MG63 (cell line): ENCODE results near the gene FIS1. TPM values are rescaled to one million over a fixed set of nuclear protein-coding genes. Genes with fewer than 3 reads are reported as not detected.
"Not testable (repeated sequence)": the region's sequence is repeated elsewhere in the genome, so short reads cannot be mapped to it uniquely, and the experiment has no call there.

ENCODE experiments used
- DNase-seq: peaks from one replicate; pipeline ENCODE4 v3.0.0-alpha.2; 2020
- H3K27me3 ChIP-seq: fragments of 250-450 bp; sonication (Bioruptor Pico); 2 replicates; pipeline ENCODE4 v1.5.1; 2020; ENCODE audit warnings: mild to moderate bottlenecking, moderate library complexity
- H3K36me3 ChIP-seq: fragments of 250-450 bp; sonication (Bioruptor Pico); 2 replicates; pipeline ENCODE4 v1.5.1; 2020; ENCODE audit warnings: mild to moderate bottlenecking, moderate library complexity
- H3K4me3 ChIP-seq: fragments of 250-450 bp; sonication (Bioruptor Pico); 2 replicates; pipeline ENCODE4 v1.5.1; 2020; ENCODE audit warnings: mild to moderate bottlenecking, moderate library complexity
- H3K9me3 ChIP-seq: fragments of 250-450 bp; sonication (Bioruptor Pico); 2 replicates; pipeline ENCODE4 v1.5.1; 2020; ENCODE audit warnings: mild to moderate bottlenecking, moderate library complexity
- total RNA-seq: library from RNA; depleted of rRNA; stranded (reverse); fragments of >200 nt; shearing (Covaris generic); gene quantifications from 2 replicates; pipeline ENCODE4 v1.2.3, GENCODE V29; 2014; ENCODE audit warnings: low replicate concordance

Gene FIS1
- total RNA-seq, 1 experiment from 2014 or later: 96.4 TPM

DNA sequence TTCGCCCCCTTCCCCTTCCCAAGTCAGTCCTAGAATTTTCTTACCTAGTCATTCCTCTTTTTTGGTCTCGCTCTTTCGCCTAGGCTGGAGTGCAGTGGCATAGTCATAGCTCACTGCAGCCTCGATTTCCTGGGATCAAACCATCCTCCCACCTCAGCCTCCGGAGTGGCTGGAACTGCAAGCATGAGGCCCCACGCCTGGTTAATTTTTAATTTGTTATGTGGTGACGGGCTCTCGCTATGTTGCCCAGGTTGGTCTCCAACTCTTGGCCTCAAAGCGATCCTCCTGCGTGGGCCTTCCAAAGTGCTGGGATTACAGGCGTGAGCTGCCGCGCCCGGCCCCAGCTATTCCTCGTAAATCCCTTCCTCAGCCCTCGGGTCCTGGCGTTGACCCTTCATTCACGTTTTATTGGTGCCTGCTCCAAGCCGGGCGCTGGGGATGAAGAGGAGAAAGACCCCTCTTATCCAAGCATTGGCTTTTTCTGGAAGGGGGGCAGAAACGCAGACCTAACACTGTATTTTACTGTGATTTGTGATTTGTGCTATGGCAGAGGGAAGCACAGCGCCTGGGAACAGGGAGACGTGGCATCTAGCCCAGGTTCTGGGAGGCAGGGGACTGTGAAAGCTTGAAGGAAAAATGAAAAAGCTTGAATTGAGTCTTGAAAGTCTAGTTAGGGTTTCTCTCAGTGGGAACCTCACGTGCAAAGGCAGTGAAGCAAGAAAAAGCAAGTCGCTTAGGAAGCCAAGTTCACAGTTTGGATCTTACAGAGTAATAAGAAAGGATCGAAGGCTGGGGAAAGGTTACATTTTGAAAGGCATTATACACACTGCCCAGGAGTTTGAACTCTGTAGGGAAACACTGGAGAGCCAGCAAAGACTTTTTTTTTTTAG is 26.4 kb downstream of the FIS1 start:
- no peaks in the 10 kb centered on the region for H3K9me3 ChIP-seq
- H3K4me3 ChIP-seq: peak overlapping the region; percentile 84

DNA sequence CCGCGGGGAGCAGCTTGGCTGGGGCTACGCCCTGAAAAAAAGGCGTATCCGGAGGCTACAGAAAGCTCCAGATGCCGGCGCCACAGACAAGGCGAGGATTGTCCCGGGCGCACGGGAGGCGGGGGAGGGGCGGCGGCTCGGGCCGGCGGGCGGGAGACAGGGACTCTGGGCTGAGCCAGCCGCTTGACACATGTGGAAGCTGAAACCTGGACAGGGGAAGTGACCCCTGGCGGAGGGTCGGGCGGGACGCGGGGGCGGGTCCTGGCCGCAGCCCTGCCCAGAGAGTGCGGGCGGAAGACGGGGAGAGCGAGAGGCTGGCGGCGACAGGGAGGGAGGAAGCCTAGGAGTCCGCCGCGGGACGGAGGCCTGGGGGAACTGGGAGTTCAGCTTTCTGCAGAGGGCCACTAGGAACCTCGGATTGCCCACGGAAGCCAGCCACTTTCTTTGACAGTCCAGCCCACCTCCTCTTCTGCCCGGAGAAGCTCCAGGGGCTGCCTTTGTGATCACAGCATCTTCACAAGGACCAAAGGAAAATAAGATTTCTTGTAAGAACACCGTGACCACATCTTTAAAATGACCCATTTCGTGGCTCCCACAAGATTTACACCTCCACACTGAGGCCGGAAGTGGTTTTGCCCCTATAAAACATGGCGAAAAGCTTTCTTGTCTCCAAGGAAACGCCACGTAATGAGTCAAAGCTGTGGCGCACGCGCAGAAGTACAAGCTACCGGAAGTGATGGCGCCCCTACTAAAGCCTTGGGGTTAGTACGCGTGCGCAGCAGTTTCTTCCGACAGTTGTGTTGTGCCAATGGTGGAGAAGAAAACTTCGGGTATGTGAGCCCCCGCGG is 27.3 kb downstream of the FIS1 start, which contains the start of the genes PLOD3 and ZNHIT1:
Gene PLOD3, minus strand, starts transcription at position 194 of the 848 bp plus-strand sequence. CDS start 307 bp downstream, outside the sequence.
Gene ZNHIT1, plus strand, starts transcription at position 778 of the 848 bp plus-strand sequence. Its CDS starts 31 bp downstream, at position 809.
- Histone ChIP-seq H3K36me3 (peaks cover 8% of the 10 kb centered on the region), H3K27me3 (no peaks in the 10 kb centered on the region), H3K4me3 (peak within 1 kb of the TSS; percentile 84), H3K9me3 (no peaks in the 10 kb centered on the region)
- DNase-seq: peak; percentile 87

More for the DNA sequence above, 26.4 kb downstream of the FIS1 start:
- DNase-seq: peak; percentile 10
- Histone ChIP-seq H3K27me3 (no peaks in the 10 kb centered on the region), H3K36me3 (peaks cover 8% of the 10 kb centered on the region)

DNA sequence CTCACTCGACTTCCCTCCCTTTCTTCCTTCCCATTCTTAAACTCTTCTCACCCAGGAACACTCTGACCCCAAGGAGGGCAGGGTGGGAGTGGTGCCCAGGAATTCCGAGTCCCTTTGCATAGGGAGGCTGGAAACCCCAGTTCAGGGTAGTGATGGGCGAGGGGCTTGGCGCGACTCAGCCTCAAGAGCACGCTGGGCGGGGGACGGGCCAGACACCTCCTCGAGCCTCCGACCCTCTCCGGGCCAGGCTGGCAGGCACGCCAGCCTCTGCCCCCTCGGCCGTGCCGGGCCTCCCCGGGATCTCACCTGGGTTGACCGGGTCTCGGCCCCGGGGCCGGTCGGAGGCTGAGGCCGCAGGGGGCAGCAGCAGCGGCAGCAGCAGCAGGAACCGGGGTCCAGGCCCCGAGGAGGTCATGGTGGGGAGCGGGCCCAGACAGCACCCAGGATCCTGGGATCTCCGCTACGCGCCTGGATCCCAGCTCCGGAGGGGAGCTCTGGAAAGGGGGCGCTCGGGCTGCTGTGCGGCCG is 28.0 kb downstream of the FIS1 start:
- Histone ChIP-seq H3K27me3 (no peaks in the 10 kb centered on the region), H3K36me3 (peaks cover 8% of the 10 kb centered on the region), H3K4me3 (peak overlapping the region; percentile 84), H3K9me3 (no peaks in the 10 kb centered on the region)
- no peak for DNase-seq

DNA sequence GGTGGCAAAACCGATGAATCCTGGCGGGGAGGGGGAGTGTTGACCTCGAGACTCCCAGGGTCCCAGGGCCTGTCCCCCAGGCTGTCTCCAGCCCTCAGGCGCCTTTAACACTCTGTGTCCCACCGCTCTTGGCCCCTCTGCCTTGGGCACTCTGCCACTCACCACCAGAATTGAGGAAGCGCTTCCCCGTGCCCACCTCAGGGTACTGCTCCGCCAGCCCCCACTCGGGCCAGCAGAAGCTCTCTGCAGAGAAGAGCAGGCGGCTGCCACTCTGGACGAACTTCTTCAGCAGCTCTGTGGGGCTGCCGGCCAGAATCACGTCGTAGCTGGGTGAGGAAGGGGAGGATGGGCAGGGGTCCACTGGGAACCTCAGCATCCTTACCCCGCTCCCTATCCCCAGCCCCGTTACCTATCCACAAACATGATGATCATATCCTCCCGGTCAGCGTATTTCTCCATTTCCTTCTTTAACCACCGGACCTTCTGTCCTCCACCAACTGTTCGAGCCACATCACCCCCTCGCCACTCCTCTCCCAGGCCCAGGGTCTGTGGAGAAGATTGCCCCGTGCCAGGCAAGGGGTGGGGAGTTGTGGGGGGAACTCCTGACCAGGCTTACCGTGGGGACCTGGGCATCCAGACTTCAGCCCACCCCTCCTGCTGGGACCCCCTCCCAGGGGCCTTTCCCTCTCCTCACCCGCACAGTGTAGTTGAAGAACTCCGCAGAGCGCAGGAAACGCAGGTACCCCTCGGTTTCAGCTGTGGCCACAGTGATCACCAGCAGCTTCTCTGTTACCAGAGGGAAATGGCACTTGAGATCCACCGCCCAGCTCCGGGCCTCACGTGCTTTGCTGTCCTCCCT is 28.7 kb downstream of the FIS1 start:
- H3K9me3 ChIP-seq: no peaks in the 10 kb centered on the region
- H3K36me3 ChIP-seq: peaks cover 8% of the 10 kb centered on the region
- no peaks in the 10 kb centered on the region for H3K27me3 ChIP-seq
- peak overlapping the region; percentile 84 for H3K4me3 ChIP-seq
- no peak for DNase-seq

DNA sequence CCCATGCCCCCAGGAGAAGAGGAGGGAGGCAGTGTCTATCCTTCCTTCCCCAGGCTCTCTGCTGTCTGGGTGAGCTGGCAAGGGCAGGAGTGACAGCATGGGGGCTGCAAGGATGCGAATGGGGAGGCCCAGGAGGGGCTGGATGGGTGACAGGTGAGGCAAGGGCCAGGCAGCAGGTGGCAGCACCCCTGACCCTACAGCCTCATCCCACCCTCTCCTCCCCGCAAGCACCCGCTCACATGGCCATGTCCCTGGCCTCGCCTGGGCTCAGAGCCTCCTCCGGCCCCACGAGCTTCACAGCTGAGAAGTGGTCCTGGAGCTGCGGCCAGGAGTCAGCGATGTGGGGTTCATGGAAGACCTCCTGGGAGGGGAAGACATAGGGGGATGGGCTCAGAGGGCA is 32.9 kb downstream of the FIS1 start:
- Histone ChIP-seq H3K27me3 (no peaks in the 10 kb centered on the region), H3K4me3 (no peak overlapping the region), H3K36me3 (peaks cover 8% of the 10 kb centered on the region), H3K9me3 (no peaks in the 10 kb centered on the region)
- no peak for DNase-seq

DNA sequence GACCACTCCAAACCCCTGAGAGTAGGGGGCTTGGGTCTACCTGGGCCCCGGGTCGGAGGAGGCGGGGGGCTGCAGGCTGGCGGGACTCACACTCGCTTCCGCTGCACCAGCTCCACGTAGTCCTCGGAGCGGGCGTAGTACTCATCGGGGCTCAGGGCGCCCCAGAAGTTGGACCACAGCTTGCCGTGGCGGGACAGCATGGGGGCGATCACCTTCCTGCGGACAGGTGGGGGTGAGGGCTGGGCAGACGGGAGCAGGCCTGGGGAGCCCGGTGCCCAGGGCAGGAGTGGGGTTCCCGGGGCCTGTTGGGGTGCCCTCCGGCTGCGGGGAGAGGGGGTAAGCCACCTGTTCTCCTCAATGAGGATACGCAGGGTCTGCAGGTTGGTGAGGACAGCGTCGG is 33.4 kb downstream of the FIS1 start:
- no peak for DNase-seq
- no peaks in the 10 kb centered on the region for H3K27me3 ChIP-seq
- peaks cover 8% of the 10 kb centered on the region for H3K36me3 ChIP-seq
- H3K4me3 ChIP-seq: no peak overlapping the region
- H3K9me3 ChIP-seq: no peaks in the 10 kb centered on the region

DNA sequence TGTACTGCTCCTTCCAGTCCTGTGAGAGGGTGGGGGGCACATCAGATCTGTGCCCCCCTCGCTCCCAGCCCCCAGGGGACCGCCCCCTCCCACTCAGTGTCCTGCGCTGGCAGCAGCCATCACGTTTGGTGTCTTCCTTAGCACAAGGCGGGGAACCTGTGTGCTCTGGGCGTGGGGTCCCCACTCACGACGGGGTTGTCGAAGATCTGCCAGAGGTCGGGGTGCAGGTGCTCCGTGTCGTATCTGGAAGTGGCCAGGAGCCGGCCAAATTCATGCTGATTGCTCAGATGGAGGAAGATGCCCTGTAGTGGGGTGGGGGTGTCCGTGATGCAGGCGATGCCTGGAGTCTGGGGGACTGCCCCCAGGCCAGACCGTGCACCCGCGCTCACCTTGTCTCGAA is 34.7 kb downstream of the FIS1 start:
- Histone ChIP-seq H3K9me3 (no peaks in the 10 kb centered on the region), H3K4me3 (no peak overlapping the region), H3K27me3 (no peaks in the 10 kb centered on the region), H3K36me3 (peaks cover 6% of the 10 kb centered on the region)
- no peak for DNase-seq

DNA sequence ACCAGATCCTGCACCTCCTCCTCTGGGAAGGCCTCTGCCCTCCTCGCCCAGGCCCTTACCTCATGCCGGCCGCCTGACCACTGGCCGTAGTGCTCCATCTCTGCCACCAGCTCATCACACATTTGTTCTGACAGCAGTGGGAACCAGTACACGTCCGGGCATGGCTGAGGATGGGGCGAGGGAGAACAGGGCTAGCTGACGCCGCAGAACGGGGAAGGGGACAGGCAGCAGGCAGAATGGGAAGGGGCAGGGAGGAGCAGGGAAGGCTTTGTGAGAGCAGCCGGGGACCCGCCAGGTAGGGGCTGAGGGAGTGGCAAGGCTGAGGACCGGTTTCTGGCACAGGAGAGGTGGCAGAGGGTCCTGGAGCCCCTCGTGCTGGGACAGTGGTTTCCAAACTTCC is 36.1 kb downstream of the FIS1 start:
- Histone ChIP-seq H3K36me3 (no peaks in the 10 kb centered on the region), H3K4me3 (no peak overlapping the region), H3K9me3 (no peaks in the 10 kb centered on the region), H3K27me3 (no peaks in the 10 kb centered on the region)
- DNase-seq: no peak

DNA sequence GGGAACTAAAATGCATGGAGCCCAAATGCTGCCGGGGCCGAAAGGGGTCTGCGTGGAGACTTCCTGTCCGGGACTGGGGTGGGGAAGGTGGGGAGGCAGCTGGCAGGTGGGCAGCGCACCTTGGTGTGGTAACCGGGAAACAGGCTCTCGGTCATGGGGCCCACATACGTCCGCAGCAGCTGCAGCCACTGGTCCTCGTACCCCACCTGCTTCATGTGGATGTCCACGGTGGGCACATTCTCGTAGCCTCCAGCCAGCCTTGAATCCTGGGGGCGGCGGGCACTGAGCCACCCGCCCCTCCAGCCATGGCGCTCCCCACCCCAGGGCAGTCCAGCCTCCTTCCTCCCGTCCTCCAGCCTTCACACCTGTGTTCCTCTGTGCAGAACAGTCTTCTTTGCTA is 37.4 kb downstream of the FIS1 start:
- Histone ChIP-seq H3K4me3 (no peak overlapping the region), H3K36me3 (no peaks in the 10 kb centered on the region), H3K27me3 (no peaks in the 10 kb centered on the region), H3K9me3 (no peaks in the 10 kb centered on the region)
- DNase-seq: no peak

DNA sequence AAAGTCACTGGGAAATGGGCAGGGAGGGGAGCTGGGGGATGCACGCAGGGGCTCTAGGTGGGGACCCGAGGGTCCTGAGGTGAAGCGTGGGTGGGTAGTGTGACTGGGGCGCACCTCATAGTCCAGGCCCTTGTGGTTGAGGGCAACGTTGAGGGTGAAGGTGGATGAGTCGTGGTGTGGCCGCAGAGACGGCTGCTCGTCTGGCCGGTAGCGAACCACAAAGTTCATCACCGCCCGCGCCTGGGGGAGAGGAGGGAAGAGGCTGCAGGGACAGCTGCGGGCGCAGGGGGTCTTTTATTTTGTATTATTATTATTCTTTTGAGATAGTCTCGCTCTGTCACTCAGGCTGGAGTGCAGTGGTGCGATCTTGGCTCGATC is 38.2 kb downstream of the FIS1 start:
- Histone ChIP-seq H3K4me3 (no peak overlapping the region), H3K27me3 (no peaks in the 10 kb centered on the region), H3K36me3 (no peaks in the 10 kb centered on the region), H3K9me3 (no peaks in the 10 kb centered on the region)
- DNase-seq: no peak

DNA sequence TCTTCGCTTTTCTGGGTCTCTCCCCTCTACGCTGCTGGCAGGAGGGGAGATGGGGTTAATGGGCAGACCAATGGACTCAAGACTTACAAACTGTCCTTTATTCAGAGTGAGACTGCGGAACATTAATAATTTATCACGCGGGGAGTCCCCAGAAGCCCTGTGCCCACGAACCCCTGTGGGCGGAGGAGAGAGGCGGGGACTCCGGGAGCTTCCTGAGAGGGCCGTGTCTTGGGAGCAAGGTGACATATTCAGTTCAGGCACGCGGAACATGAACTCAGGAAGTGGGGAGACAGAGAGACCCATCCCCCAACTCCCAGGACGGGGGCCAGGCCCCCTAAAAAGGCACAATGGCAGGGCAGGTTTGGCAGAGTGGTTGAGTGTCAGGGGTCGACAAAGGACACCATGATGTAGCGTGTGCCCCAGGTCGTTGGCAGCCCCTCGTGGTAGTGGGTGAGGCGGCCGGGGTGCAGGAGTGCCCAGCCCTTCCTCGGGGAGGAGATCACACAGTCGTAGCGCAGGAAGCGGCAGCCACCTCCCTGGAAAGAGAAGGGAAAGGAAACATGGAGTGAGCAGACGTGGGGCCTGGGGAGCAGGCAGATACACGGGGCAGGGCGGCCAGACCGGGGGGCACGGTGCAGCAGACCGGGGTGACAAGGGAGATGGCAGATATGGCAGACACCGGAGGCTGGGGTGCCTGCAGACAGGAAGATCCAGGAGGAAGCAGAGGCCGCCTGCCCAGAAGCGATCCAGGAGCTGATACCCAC is 38.8 kb downstream of the FIS1 start:
- Histone ChIP-seq H3K36me3 (no peaks in the 10 kb centered on the region), H3K9me3 (no peaks in the 10 kb centered on the region), H3K4me3 (no peak overlapping the region), H3K27me3 (no peaks in the 10 kb centered on the region)
- no peak for DNase-seq

DNA sequence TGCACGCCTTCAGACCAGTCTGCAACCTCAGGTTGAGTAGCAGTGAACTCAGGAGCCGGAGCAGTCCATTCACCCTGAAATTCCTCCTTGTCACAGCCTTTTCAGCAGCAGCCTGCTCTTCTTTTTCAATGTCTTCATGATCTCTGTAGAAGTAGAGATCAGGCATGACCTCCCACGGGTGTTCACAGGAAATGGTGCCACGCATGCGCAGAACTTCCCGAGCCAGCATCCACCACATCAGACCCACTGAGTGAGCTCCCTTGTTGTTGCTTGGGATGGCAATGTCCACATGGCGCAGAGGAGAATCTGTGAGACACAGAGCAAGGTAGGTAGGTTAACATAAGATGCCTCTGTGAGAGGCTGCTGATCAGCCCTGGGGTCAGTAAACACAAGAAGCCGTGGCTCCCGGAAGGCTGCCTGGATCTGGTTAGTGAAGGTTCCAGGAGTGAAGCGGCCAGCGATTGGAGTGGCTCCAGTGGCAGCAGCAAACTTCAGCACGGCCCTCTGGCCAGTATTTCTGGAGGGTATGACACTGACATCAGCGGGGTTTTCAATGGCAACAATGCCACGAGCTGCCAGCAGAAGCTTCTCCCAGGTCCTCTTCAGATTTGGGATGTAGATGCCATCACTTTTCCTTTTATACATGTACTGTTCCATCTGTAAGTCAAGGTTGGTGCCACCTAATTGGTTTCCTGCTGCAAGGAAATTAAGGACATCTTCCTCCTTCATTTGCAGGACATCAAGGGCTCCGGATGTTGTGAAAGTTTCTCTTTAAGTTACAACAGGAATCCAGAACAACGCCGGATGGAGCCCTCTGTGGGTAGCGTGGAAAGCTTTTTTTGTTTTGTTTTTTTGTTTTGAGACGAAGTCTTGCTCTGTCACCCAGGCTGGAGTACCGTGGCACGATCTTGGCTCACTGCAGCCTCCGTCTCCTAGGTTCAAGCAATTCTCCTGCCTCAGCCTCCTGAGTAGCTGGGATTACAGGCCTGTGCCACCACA is 40.8 kb downstream of the FIS1 start:
- not testable (repeated sequence) for DNase-seq

DNA sequence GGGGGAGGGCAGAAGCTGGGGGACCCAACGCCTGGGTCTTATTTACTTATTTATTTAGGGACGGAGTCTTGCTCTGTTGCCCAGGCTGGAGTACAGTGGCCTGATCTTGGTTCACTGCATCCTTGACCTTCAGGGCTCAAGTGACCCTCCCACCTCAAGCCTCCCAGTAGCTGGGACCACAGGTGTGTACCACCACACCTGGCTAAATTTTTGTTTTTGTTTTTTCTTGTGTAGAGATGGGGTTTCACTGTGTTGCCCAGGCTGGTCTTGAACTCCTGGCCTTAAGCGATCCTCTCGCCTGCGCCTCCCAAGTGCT is 42.3 kb downstream of the FIS1 start:
- Histone ChIP-seq H3K36me3 (no peaks in the 10 kb centered on the region), H3K27me3 (no peaks in the 10 kb centered on the region), H3K4me3 (no peak overlapping the region), H3K9me3 (no peaks in the 10 kb centered on the region)
- no peak for DNase-seq

More for the DNA sequence above, 40.8 kb downstream of the FIS1 start:
- H3K36me3 ChIP-seq, H3K9me3 ChIP-seq, H3K27me3 ChIP-seq, H3K4me3 ChIP-seq: not testable (repeated sequence)

DNA sequence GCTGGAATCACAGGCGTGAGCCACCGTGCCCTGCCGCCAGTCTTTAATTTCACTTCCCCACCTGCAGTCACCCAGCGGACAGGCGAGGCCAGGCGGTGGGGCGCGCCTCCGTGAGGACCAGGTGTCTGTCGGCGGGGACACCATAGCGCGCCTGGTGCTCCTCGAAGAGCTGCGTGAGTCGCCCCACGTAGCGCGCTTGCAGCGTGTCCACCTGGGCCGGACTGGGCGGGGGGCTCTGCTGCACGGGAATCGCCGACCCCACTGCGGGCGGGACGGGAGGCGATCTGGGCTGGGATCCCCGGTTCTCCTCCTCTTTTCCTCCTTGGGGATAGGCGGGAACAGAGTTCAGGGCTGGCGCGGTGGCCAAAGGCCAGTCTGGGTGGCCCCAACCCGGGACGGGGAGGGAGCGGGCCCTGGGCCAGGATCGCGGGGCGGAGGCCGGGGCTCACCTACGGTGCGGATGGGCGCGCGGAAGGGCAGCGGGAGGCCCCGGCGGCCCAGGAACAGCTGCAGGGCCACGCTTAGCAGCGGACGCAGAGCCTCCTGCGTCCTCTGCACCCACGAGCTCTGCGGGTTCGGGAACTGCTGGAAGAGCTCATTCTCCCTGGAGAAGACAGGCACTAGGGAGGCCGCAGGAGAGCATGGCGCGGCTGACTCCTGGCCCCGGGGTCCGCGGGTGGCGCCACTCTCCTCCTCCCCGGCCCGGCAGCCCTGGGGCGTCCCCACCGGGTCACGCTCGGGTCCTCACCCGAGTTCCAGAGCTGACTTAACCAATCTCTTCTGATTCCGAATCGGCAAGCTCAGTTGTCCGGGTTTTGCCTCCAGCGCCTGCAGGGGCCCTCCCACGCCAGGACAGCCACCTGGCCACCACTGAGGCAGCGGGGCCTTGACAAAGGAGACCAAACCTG is 42.9 kb downstream of the FIS1 start:
- Histone ChIP-seq H3K9me3 (no peaks in the 10 kb centered on the region), H3K4me3 (no peak overlapping the region), H3K36me3 (no peaks in the 10 kb centered on the region), H3K27me3 (no peaks in the 10 kb centered on the region)
- DNase-seq: no peak
